ENCODE data around the gene CBLB. TPM values are rescaled to one million over a fixed set of nuclear protein-coding genes. Genes with fewer than 3 reads are reported as not detected.

The CBLB gene
- total RNA-seq, 1 donor from 2014 or later = 16.7 TPM

GRCh38 chr3:105704726-105705410 lies 163.9 kb downstream of the CBLB start:
- DNase-seq (ENCODE audit: low read depth, low spot score) = no peak

DNA sequence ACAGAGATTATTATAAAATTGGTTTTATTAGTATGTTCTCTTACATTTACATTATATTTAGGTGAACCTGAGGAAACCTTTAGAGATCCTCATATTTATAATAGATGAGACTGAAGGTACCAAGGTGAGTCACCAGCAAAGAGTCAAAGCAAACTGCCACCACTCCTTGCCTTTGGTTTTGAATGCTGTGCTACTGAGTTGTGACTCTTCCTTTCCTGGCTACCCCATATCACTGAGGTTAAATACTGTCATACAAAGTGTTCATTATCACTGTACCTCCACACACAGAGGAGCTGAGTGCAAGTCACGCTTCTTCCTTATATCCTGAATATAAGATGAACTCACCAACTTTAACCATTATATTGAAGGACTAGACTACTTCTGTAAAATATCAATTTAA lies 168.2 kb downstream of the CBLB start:
- DNase-seq (ENCODE audit: low read depth, low spot score) = no peak

GRCh38 chr3:105691633-105692032 lies 177.2 kb downstream of the CBLB start:
- no peak for DNase-seq (ENCODE audit: low read depth, low spot score)

GRCh38 chr3:105691053-105691452 lies 177.8 kb downstream of the CBLB start:
- no peak for DNase-seq (ENCODE audit: low read depth, low spot score)

- DNase-seq (ENCODE audit: low read depth, low spot score) = no peak
Measured at GRCh38 chr3:105688821-105689220, 180.0 kb downstream of the CBLB start.

DNA sequence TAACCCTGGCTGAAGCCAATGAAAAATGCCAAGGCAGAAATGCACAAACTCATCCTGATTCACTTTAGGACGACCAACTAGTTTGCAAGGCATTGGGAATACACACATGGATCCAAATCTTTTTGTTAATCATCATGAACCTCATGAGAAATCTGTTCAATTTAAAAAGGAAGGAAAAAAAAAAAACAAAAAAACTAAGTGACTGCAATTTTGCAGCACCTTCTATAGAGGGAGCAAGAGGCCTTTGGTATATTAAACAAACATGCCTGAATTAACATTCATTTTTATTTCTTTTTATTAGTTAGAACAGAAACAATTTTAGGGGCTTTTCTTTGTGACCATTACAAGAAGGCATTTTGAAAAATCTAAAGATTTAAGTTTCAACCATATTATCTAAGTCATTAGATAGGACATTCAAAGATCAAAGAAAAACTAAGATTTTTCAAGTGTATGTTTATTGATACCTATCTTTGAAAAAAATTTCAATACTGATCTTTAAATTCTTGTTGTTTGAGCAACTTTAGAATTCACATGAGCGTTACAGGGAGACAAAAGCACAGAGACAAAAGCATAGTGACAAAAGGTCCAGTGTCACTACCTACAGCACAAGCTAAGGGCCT lies 182.4 kb downstream of the CBLB start:
- no peak for DNase-seq (ENCODE audit: low read depth, low spot score)

- DNase-seq (ENCODE audit: low read depth, low spot score) = no peak
Measured at GRCh38 chr3:105679951-105680350, 188.9 kb downstream of the CBLB start.

GRCh38 chr3:105678017-105678416 lies 190.8 kb downstream of the CBLB start:
- no peak for DNase-seq (ENCODE audit: low read depth, low spot score)

DNA sequence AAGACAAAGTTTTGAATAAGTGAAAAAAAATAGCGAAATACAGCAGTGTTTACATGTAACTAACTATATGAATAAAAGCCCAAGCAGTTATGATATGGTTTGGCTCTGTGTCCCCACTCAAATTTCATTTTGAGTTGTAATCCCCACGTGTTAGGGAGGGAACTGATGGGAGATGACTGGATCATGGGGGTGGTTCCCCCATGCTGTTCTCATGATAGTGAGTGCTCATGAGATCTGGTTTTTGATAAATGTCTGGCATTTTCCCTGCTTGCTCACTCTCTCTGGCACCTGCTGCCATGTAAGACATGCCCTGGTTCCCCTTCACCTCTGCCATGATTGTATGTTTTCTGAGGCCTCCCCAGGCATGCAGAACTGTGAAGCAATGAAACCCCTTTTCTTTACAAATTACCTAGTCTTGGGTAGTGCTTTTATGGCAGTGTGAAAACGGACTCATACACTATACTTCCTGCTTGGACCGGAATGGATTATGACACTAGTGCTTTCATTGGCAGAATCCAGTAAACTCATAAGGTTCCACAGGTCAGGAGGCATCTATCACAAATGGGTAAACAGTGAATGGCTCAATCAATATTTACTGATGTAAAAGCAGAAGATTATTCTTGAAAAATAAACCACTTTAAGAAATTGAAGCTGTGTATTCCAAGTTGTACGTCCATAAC lies 192.1 kb downstream of the CBLB start:
- no peak for DNase-seq (ENCODE audit: low read depth, low spot score)

DNA sequence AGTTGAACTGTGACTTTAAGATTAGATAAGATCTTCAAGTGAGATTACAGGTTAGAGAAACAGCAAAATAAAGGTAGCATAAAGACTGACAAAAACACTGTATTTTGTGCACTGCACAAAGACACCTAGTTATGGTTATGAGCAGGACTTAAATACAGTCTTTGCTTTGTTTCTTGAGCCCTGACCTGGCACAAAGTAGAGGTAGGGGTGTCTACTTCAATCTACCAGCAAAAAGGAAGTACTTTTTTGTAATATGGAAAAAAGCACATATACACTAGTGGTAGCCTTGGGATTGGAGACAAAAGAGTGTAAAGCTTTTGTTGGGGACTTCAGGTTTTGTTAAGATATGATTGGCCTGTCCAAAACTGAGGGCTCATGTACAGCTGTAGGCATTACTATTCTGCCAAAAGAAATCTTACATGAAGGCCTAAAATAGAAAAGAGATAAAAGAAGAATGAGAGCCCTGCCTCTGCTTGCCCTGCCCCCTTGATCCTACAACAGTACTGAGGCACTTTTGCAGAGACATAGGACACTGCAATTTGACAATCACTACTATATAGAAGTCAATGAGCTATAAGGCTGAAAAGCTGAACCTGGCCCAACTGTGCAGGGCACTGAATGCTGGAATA lies 194.3 kb downstream of the CBLB start:
- DNase-seq (ENCODE audit: low read depth, low spot score) = no peak

GRCh38 chr3:105672996-105673395 lies 195.8 kb downstream of the CBLB start:
- DNase-seq (ENCODE audit: low read depth, low spot score) = no peak

- no peak for DNase-seq (ENCODE audit: low read depth, low spot score)
Measured at GRCh38 chr3:105662306-105662705, 206.5 kb downstream of the CBLB start.

GRCh38 chr3:105661461-105661860 lies 207.4 kb downstream of the CBLB start:
- no peak for DNase-seq (ENCODE audit: low read depth, low spot score)

- no peak for DNase-seq (ENCODE audit: low read depth, low spot score)
Measured at GRCh38 chr3:105656651-105657504, 211.9 kb downstream of the CBLB start.

- no peak for DNase-seq (ENCODE audit: low read depth, low spot score)
Measured at GRCh38 chr3:105653868-105654267, 214.9 kb downstream of the CBLB start.

DNA sequence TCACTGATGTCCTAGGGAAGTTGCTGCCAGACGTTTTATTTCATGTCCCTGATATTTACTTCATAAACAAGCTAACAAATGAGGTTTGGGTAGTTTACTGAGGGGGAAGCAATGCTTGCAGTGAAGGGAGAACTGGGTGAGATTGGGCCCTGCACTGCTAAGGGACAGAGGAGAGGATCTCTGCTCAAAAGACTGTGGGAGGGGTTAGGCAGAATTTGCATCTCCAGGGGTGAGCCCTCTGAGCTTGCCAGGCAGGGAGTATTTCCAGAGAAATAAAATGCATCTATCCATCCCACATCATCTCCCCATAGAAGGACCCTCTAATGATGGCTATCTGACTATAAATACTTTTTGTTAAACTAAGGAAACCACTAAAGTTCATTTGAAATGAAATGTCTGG lies 215.6 kb downstream of the CBLB start:
- no peak for DNase-seq (ENCODE audit: low read depth, low spot score)

DNA sequence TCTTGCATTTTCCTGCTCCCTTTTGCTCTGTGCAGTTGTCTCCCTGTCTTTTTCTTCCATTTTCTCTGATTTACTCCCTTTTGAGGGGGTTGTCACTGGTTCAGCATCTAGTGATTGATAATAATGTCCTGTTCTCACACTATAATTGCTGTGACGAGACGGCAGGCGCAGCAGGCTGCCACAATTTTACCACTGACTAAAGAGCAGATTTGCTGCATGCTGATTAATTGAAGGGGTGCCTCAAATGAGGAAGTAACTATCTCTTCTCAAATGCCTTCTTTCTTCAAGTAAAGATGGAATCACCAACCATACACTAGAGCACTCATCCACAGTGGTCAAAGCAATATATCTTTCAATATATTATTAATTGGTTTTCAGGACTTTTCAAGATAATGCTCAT lies 219.3 kb downstream of the CBLB start:
- no peak for DNase-seq (ENCODE audit: low read depth, low spot score)

DNA sequence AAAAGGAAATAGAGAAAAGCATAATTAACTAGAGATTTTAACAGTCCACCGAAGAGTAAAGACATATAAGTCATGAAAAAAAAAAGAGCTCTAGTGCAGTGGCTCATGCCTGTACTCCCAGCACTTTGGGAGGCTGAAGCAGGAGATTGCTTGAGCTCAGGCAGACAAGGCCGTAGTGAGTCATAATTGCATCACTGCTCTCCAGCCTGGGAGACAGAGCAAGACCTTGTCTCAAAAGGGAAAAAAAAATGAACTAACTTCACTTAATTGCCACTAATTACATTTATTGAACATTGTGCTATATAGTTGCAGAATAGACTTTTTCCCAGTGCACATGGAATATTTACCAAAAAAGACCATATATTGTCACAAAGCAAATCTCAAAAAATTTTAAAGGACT lies 221.8 kb downstream of the CBLB start:
- DNase-seq (ENCODE audit: low read depth, low spot score) = peak; percentile 1

DNA sequence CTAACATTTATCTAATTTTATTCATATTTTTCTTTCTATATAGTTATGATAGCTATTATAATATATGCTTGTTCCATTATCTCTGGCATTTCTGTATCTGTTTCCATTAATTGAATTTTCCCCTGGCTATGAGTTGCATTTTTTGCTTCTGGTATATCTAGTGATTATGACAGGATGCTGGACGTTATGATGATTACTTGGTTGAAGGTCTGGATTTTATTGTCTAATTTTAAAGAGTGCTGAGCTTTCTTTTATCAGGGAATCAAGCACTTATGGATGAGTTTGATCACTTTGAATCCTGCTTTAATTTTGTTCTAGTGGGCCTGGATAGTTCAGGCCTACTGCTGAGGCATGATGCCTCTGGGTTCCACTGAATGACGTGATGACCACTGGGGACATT lies 229.7 kb downstream of the CBLB start:
- no peak for DNase-seq (ENCODE audit: low read depth, low spot score)

- DNase-seq (ENCODE audit: low read depth, low spot score) = no peak
Measured at GRCh38 chr3:105634708-105635107, 234.1 kb downstream of the CBLB start.

GRCh38 chr3:105629718-105630117 lies 239.1 kb downstream of the CBLB start:
- no peak for DNase-seq (ENCODE audit: low read depth, low spot score)
